Activated T-helper 1 cell treated with anti-CD3 and anti-CD28 coated beads, Interleukin-12 subunit alpha, Interleukin-12 subunit beta, Interleukin-2, Interleukin-4 antibody, amounts not matched to agents 30 ng/mL and 10 ng/mL and 1 ng/mL, durations not matched to agents 14 hours and 24 hours and 36 hours (primary cell): ENCODE data around the gene PCSK4. TPM values are rescaled to one million over a fixed set of nuclear protein-coding genes. Genes with fewer than 3 reads are reported as not detected.

Source experiments
- DNase-seq: peaks from one replicate; pipeline ENCODE4 v3.0.0; 2021; ENCODE audit warnings: low spot score
- H3K27ac Mint-ChIP-seq: one replicate; pipeline ENCODE4 v1.8.0; 2021; ENCODE audit warnings: mild to moderate bottlenecking, mixed read lengths
- H3K27me3 Mint-ChIP-seq: one replicate; pipeline ENCODE4 v1.8.0; 2022; ENCODE audit warnings: mild to moderate bottlenecking, moderate library complexity, mixed read lengths; ENCODE audit not compliant: insufficient read depth
- H3K36me3 Mint-ChIP-seq: one replicate; pipeline ENCODE4 v1.8.0; 2021; ENCODE audit warnings: low read depth, mixed read lengths
- H3K4me1 Mint-ChIP-seq: one replicate; pipeline ENCODE4 v1.8.0; 2021; ENCODE audit warnings: low read depth, mixed read lengths
- H3K4me3 Mint-ChIP-seq: one replicate; pipeline ENCODE4 v1.8.0; 2021; ENCODE audit warnings: mild to moderate bottlenecking, moderate library complexity, mixed read lengths
- H3K9me3 Mint-ChIP-seq: one replicate; pipeline ENCODE4 v1.8.0; 2021; ENCODE audit warnings: mixed read lengths
- intact Hi-C: fragments of 100-400 bp; cut with micrococcal nuclease; formaldehyde crosslinking; loops from one replicate; pipeline ENCODE4 v1.15.1; 2024
- total RNA-seq: library from RNA; stranded (reverse); gene quantifications from 2 replicates; pipeline ENCODE4 v1.2.3, GENCODE V29; 2022

PCSK4 gene
- total RNA-seq, 1 donor from 2014 or later: 0.26 TPM

- DNase-seq: peak; percentile 49
- Mint-ChIP-seq H3K27me3 (peaks cover 44% of the 10 kb centered on the region), H3K36me3 (no peaks in the 10 kb centered on the region), H3K27ac (peak overlapping the region; percentile 2), H3K4me3 (no peak overlapping the region), H3K9me3 (no peaks in the 10 kb centered on the region), H3K4me1 (peaks cover 5% of the 10 kb centered on the region)
- intact Hi-C loops: loop anchor here (1.0 to 2.0 kb wide), 2 partner anchors 10 to 15 kb away; no protein-coding TSS in a partner anchor
These were observed 34.6 kb downstream of the PCSK4 start for GRCh38 chr19:1455336-1456120.

- Mint-ChIP-seq H3K9me3 (no peaks in the 10 kb centered on the region), H3K27ac (no peak overlapping the region), H3K27me3 (peaks cover 47% of the 10 kb centered on the region), H3K36me3 (no peaks in the 10 kb centered on the region), H3K4me3 (no peak overlapping the region), H3K4me1 (peaks cover 5% of the 10 kb centered on the region)
- intact Hi-C loops: loop anchor here (1.0 to 2.0 kb wide), 2 partner anchors 10 to 16 kb away; no protein-coding TSS in a partner anchor
- DNase-seq: no peak
These were observed 35.2 kb downstream of the PCSK4 start for GRCh38 chr19:1455002-1455335.

DNA sequence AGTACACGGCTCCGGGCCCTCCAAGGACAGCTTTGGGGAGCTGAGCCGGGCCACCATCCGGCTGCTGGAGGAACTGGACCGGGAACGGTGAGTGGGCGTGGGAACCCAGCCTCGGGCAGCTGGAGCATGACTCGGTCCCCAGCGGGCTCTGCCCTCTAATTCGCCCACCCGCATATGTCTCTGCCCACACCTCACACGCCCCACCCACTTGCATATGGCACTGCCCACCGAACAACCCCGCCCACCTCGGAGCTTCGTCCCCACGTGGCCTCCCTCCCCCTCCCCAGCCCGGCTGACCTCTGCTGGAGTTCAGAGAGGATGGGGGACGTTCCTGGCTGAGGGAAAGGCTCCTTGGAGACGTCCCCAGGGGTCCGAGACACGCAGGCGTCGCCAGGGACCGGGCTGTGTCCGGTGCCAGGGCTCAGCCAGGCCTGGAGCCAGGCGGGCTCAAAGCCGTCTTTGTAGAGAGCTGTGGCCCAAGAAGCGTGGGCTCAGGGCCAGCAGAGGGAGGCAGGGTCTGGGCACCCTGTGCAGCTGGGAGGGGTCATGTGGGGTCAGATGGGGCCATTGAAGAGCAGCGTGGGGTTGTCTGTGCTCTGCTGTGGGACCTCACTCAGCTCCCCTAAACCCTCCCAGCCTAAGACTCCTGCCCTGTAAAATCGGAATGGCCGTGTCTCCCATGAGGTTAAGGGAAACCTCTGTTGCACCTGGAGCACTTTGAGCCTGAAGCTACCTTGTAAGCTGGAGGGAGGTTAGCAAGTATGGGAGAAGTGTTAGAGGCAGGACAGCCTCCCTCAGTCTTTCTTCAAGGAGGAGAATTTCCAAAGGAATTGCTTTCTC, 36.4 kb downstream of the PCSK4 start:
- H3K27ac Mint-ChIP-seq: no peak overlapping the region
- intact Hi-C loops: loop anchor here (2.0 kb wide), 1 partner anchor 17 kb away; no protein-coding TSS in a partner anchor
- H3K27me3 Mint-ChIP-seq: peaks cover 47% of the 10 kb centered on the region
- no peaks in the 10 kb centered on the region for H3K9me3 Mint-ChIP-seq
- peaks cover 12% of the 10 kb centered on the region for H3K4me1 Mint-ChIP-seq
- DNase-seq: no peak
- H3K4me3 Mint-ChIP-seq: no peak overlapping the region
- H3K36me3 Mint-ChIP-seq: no peaks in the 10 kb centered on the region

GRCh38 chr19:1452802-1453524, 37.2 kb downstream of the PCSK4 start:
- intact Hi-C loops: no loop called here
- H3K36me3 Mint-ChIP-seq: no peaks in the 10 kb centered on the region
- H3K27me3 Mint-ChIP-seq: peaks cover 50% of the 10 kb centered on the region
- DNase-seq: no peak
- peaks cover 12% of the 10 kb centered on the region for H3K4me1 Mint-ChIP-seq
- H3K9me3 Mint-ChIP-seq: no peaks in the 10 kb centered on the region
- H3K27ac Mint-ChIP-seq: no peak overlapping the region
- no peak overlapping the region for H3K4me3 Mint-ChIP-seq

DNA sequence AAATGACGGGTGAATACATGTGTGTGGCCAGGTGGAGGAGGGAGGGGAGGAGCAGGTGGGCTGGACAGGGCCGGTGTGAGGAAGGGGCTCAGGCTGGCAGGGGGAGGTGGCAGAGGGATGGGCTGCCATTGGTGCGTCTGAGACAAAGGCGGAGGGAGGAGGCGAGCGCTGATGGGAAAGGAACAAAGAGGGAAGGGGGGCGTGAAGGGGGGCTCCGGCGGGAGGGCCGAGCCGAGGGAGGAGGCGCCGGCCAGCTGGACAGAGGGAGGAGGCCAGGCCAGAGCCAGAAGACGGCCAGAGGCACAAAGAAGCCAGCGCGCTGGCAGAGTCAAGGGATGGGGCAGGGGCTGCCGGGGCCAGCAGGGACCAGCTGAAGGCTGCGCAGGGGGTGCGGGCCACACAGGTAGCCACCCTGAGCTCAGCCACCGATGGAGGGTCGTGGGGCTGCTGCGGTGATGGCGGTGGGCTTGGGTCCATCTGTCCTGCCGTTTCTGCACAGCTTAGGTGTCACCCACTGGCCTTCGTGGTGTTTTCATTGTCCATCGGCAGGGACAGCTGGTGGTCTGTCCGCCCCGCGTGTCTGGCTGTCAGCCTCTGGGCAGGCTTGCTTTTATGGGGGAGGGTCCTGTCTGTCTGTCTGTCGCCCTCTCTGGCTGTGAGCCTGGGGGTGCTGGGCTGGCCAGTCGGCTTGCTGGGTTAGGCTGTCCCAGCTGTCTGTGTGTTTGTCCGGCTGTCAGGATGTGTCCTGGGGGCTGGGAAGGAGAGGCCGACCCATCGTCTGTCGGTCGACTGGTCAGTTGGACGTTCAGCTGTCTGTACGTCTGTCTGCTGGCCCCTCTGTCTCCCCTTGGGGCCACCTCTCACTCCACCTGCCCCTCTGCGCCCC, 38.0 kb downstream of the PCSK4 start:
- intact Hi-C loops: no loop called here
- peaks cover 52% of the 10 kb centered on the region for H3K27me3 Mint-ChIP-seq

GRCh38 chr19:1450735-1451731, 39.1 kb downstream of the PCSK4 start:
- peaks cover 55% of the 10 kb centered on the region for H3K27me3 Mint-ChIP-seq

More for the DNA sequence above, 38.0 kb downstream of the PCSK4 start:
- H3K4me3 Mint-ChIP-seq: no peak overlapping the region
- H3K4me1 Mint-ChIP-seq: peaks cover 12% of the 10 kb centered on the region
- no peak for DNase-seq
- H3K36me3 Mint-ChIP-seq: no peaks in the 10 kb centered on the region
- no peak overlapping the region for H3K27ac Mint-ChIP-seq
- no peaks in the 10 kb centered on the region for H3K9me3 Mint-ChIP-seq

DNA sequence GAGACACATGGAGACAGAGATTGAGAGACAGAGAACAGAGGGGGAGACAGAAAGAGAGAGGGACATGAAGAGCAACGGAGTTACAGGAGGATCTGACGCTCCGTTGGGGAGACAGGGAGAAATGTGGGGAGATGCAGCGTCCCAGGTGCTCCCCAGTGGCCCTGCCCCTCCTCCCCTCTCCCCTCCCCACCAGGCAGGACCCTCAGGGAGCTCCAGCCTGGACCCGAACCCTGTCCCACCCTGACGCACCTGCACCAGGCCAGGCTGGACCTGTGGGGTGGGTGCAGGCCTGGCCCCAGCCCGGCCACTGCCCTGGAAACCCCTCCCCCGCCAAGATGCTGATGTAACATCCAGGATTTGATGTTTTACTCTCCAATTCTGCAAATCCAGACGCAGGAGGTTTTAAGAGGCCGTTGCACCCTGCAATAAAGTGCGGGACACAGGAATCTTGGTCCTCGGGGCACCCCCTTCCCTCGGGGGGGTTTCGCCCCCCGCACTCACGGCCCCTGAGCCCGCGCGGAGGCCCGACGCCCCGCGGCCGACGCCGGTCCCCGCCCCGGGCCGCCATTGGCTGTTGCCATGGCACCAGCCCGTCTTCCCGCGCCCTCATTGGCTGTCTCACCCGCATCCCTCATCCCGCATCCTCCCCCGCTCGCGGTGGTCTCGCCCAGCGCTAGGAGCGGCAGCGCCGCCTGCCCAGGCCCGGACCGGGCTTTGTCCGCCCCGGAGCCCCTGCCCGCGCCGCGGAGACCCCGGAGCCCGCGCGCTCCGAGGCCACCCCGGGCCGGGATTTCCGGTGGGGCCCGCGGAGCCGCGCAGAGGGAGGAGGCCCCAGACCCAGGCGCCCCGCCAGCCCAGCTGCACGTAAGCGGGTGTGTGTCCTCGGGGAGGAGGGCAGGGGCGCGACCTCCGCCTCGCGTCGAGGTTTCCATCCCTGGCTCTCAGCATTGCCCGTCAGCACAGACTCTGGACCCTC, 40.4 kb downstream of the PCSK4 start, which contains the start of gene APC2:
TSS of gene APC2 (plus strand) at position 655 of the 976 bp plus-strand sequence. CDS start 2,881 bp downstream, outside the sequence.
- H3K36me3 Mint-ChIP-seq: no peaks in the 10 kb centered on the region
- H3K4me1 Mint-ChIP-seq: peaks cover 7% of the 10 kb centered on the region
- no peaks in the 10 kb centered on the region for H3K9me3 Mint-ChIP-seq
- peaks cover 46% of the 10 kb centered on the region for H3K27me3 Mint-ChIP-seq
- intact Hi-C loops: loop anchor here (5.0 kb wide), 1 partner anchor 318 kb away; no protein-coding TSS in a partner anchor
- DNase-seq: no peak
- no peak within 1 kb of the TSS for H3K4me3 Mint-ChIP-seq
- no peak within 1 kb of the TSS for H3K27ac Mint-ChIP-seq

More at GRCh38 chr19:1450735-1451731, 39.1 kb downstream of the PCSK4 start:
- peaks cover 12% of the 10 kb centered on the region for H3K4me1 Mint-ChIP-seq
- no peaks in the 10 kb centered on the region for H3K9me3 Mint-ChIP-seq
- H3K27ac Mint-ChIP-seq: no peak overlapping the region
- H3K4me3 Mint-ChIP-seq: no peak overlapping the region
- no peaks in the 10 kb centered on the region for H3K36me3 Mint-ChIP-seq
- intact Hi-C loops: no loop called here
- no peak for DNase-seq

DNA sequence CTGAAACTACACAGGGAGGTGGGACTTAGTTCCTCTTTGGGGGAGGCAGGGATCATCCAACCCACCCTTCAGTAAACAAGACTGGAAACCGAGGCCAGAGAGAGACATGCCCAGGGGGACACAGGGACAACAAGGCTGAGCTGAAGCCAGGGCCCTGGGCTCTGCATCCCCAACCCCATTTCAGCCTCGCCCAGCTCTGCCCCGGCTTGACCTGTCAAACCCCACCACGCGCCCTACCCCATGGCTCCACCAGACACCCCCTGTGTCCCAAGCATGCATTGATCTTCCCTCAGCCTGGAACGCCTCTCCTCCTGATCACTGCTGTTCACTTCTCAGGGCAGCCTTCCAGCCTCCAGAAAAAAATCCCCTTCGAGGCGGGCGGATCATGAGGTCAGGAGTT, 42.2 kb downstream of the PCSK4 start:
- Mint-ChIP-seq H3K27me3 (peaks cover 36% of the 10 kb centered on the region), H3K4me1 (peaks cover 7% of the 10 kb centered on the region), H3K4me3 (peak overlapping the region; percentile 19), H3K27ac (peak overlapping the region; percentile 8), H3K9me3 (no peaks in the 10 kb centered on the region), H3K36me3 (peaks cover 1% of the 10 kb centered on the region)
- intact Hi-C loops: loop anchor here (5.0 kb wide), 1 partner anchor 319 kb away; no protein-coding TSS in a partner anchor
- no peak for DNase-seq

GRCh38 chr19:1447504-1447903, 42.6 kb downstream of the PCSK4 start:
- no peak for DNase-seq
- no peaks in the 10 kb centered on the region for H3K9me3 Mint-ChIP-seq
- H3K4me3 Mint-ChIP-seq: no peak overlapping the region
- peak overlapping the region; percentile 8 for H3K27ac Mint-ChIP-seq
- peaks cover 5% of the 10 kb centered on the region for H3K36me3 Mint-ChIP-seq
- intact Hi-C loops: loop anchor here (5.0 kb wide), 1 partner anchor 320 kb away; no protein-coding TSS in a partner anchor
- H3K4me1 Mint-ChIP-seq: peaks cover 7% of the 10 kb centered on the region
- H3K27me3 Mint-ChIP-seq: peaks cover 35% of the 10 kb centered on the region
